ENCODE data around the gene TNFAIP3.

DNA sequence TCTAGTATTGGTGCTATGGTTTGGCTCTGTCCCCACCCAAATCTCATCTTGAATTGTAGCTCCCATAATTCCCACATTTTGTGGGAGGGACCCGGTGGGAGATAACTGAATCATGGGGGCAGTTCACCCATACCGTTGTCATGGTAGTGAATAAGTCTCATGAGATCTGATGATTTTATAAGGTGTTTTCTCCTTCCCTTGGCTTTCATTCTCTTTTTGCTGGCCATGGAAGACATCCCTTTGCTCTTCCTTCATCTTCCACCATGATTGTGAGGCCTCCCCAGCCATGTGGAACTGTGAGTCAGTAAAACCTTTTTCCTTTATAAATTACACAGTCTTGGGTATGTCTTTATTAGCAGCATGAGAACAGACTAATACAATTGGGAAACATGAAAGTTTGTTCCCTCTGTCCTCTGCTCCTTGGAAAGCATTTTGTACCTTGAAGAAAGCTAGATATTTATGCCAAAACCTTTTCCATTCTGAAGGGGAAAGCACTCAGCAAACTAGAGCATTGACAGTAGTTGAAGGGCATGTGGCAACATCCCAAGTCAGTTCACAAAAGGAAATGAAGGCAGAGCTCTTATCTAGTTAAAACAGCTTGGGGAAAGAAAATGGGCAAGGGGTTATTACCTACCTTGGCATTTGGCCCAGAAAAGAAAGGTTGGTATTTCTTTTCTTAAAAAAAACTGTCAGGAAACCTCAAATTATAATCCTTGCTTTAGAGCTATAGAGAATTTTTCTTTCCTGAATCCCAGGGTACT is 10.7 kb upstream of the TNFAIP3 start:
- TF ChIP-seq, protein P1, sequence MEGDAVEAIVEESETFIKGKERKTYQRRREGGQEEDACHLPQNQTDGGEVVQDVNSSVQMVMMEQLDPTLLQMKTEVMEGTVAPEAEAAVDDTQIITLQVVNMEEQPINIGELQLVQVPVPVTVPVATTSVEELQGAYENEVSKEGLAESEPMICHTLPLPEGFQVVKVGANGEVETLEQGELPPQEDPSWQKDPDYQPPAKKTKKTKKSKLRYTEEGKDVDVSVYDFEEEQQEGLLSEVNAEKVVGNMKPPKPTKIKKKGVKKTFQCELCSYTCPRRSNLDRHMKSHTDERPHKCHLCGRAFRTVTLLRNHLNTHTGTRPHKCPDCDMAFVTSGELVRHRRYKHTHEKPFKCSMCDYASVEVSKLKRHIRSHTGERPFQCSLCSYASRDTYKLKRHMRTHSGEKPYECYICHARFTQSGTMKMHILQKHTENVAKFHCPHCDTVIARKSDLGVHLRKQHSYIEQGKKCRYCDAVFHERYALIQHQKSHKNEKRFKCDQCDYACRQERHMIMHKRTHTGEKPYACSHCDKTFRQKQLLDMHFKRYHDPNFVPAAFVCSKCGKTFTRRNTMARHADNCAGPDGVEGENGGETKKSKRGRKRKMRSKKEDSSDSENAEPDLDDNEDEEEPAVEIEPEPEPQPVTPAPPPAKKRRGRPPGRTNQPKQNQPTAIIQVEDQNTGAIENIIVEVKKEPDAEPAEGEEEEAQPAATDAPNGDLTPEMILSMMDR (IDR thresholded peaks at IDR 0.05), result no peak
- TF ChIP-seq POLR2A (IDR thresholded peaks at IDR 0.05), result no peak
- no peak for TF ChIP-seq POLR2AphosphoS5 (IDR thresholded peaks at IDR 0.05)
